PFSK-1 (cell line): ENCODE data around the gene MTUS2.

Source experiments
- FOXP2 ChIP-seq: optimal IDR thresholded peaks from 2 replicates; pipeline ENCODE3; 2011; ENCODE audit warnings: borderline replicate concordance, control low read depth, inconsistent platforms; ENCODE audit not compliant: insufficient read depth; ENCODE audit errors: extremely low read length, extremely low read depth
- POLR2AphosphoS5 ChIP-seq: IDR thresholded peaks from 2 replicates; pipeline ENCODE4 v1.6.1; 2012; ENCODE audit warnings: low read depth, mild to moderate bottlenecking, control low read depth, low read length, moderate library complexity
- SIN3A ChIP-seq: IDR thresholded peaks from 2 replicates; pipeline ENCODE4 v1.6.1; 2012; ENCODE audit warnings: mild to moderate bottlenecking, low read length, moderate library complexity, borderline replicate concordance; ENCODE audit not compliant: insufficient read depth
- TAF1 ChIP-seq: IDR thresholded peaks from 2 replicates; pipeline ENCODE4 v1.6.1; 2012; ENCODE audit warnings: low read length, control low read depth, borderline replicate concordance; ENCODE audit not compliant: insufficient read depth
- TF ChIP-seq, protein P1 (sequence below), 2 experiments: IDR thresholded peaks; 2 replicates each; pipeline versions ENCODE4 v1.6.1 to v1.8.0; 2011 to 2012; ENCODE audit warnings: low read depth in 2 of 2, low read length in 2 of 2, control low read depth in 1 of 2, inconsistent platforms in 1 of 2, mild to moderate bottlenecking in 1 of 2, moderate library complexity in 1 of 2; ENCODE audit not compliant: insufficient read depth in 1 of 2

Gene MTUS2

GRCh38 chr13:29502391-29503008 is 682.4 kb downstream of the MTUS2 start:
- TF ChIP-seq TAF1 (no peak), FOXP2 (no peak), SIN3A (no peak), POLR2AphosphoS5 (no peak)
- TF ChIP-seq, protein P1, sequence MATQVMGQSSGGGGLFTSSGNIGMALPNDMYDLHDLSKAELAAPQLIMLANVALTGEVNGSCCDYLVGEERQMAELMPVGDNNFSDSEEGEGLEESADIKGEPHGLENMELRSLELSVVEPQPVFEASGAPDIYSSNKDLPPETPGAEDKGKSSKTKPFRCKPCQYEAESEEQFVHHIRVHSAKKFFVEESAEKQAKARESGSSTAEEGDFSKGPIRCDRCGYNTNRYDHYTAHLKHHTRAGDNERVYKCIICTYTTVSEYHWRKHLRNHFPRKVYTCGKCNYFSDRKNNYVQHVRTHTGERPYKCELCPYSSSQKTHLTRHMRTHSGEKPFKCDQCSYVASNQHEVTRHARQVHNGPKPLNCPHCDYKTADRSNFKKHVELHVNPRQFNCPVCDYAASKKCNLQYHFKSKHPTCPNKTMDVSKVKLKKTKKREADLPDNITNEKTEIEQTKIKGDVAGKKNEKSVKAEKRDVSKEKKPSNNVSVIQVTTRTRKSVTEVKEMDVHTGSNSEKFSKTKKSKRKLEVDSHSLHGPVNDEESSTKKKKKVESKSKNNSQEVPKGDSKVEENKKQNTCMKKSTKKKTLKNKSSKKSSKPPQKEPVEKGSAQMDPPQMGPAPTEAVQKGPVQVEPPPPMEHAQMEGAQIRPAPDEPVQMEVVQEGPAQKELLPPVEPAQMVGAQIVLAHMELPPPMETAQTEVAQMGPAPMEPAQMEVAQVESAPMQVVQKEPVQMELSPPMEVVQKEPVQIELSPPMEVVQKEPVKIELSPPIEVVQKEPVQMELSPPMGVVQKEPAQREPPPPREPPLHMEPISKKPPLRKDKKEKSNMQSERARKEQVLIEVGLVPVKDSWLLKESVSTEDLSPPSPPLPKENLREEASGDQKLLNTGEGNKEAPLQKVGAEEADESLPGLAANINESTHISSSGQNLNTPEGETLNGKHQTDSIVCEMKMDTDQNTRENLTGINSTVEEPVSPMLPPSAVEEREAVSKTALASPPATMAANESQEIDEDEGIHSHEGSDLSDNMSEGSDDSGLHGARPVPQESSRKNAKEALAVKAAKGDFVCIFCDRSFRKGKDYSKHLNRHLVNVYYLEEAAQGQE (IDR thresholded peaks at IDR 0.05; ENCODE audit: insufficient read depth in 1 of 2, low read depth in 2 of 2, low read length in 2 of 2), result no peak

DNA sequence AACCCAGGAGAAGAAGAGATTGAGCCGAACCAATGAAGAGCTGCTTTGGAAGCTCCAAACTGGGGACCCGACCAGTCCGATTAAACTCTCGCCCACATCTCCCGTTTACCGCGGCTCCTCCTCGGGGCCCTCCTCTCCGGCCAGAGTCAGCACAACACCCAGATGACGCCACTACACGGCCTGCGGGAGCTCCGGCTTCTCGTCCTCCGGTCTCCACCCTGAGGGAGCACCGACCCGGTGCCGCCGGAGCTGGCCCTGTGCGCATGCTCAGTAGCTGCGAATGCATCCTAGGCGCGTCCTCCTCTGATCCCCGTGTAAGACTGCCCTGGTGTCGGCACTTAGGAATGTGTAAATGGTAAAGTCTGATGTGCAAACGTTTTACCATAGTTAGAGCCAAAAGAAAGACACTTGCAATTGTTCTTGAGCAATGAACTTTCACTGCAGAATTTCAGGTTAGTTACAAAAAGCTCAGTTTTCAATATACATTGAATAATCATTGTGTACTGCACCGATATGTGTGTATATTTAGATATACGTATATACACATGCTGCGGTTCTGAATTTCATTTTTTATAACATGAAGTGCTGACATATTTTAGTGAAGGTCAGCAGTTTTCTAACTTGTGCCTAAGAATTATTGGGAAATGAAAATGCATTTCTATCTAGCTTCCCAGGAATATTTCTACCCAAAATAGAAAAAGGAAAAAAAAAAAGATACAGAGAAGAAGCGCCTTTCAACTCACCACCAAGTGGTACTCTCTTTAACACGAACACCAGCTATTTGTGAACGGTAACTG is 683.1 kb downstream of the MTUS2 start:
- TF ChIP-seq, protein P1 (IDR thresholded peaks at IDR 0.05; ENCODE audit: insufficient read depth in 1 of 2, low read depth in 2 of 2, low read length in 2 of 2), result no peak
- TF ChIP-seq SIN3A, result no peak
- TF ChIP-seq TAF1, result no peak
- TF ChIP-seq FOXP2, result no peak
- TF ChIP-seq POLR2AphosphoS5, result no peak

DNA sequence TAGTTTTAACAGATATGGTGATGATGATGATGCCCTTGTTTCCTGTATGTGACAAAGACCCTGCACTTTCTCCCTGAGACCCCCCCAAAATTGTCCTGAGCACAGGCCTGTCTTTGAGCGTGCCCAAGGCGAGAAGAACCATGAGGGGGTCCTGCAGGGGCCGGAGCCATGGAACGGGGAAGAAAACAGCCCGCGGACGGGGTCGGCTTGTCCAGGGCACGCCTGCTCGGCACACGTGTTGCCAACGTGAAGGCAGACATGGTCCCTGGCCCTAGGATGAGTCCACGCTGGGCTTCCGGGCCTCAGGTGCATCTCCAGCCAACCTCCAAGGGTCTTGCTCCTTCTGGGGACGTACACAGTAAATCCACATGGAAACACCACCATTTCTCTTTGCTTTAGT is 684.6 kb downstream of the MTUS2 start:
- TF ChIP-seq POLR2AphosphoS5 (no peak), TAF1 (no peak)

GRCh38 chr13:29505511-29505910 is 685.4 kb downstream of the MTUS2 start:
- TF ChIP-seq, protein P1 (IDR thresholded peaks at IDR 0.05; ENCODE audit: insufficient read depth in 1 of 2, low read depth in 2 of 2, low read length in 2 of 2), result no peak
- no peak for TF ChIP-seq POLR2AphosphoS5
- no peak for TF ChIP-seq FOXP2
- no peak for TF ChIP-seq SIN3A
- TF ChIP-seq TAF1, result no peak

DNA sequence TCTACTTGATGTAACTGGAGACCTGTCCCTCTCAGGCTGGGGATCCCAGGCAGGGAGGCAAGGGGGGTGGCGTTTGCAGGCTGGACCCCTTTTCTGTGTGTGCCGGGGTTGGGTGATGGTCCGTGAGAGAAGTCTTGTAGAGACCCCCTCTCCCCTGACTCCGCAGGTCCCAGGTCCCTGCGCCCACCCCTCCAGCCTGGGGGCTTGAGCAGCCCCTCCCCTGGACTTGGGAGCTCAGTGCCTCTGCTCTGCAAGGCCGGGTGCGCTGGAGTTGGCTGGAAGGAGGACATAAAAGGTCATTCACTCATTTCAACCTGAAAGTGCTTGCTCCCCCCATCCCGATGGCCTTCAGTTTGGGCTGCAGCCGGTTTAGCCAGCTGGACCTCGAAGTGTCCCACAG is 685.8 kb downstream of the MTUS2 start:
- TF ChIP-seq FOXP2 (no peak), TAF1 (no peak), POLR2AphosphoS5 (no peak), SIN3A (no peak)
- TF ChIP-seq, protein P1 (IDR thresholded peaks at IDR 0.05; ENCODE audit: insufficient read depth in 1 of 2, low read depth in 2 of 2, low read length in 2 of 2), result no peak
